ENCODE data around the gene TMEM181. TPM values are rescaled to one million over a fixed set of nuclear protein-coding genes. Genes with fewer than 3 reads are reported as not detected.

Gene TMEM181
- total and polyA plus RNA-seq, 2 of the 13 experiments (the other 11 are each of a cell fraction or from before 2014, with no cell fraction given) = 59.1 to 108 TPM

GRCh38 chr6:158611541-158612370 is 51.9 kb downstream of the TMEM181 start:
- ChIA-PET POLR2A (no interaction called here), CTCF (ENCODE audit: low intra/inter-chr PET ratio, low total read pairs) (no interaction called here)
- H3K27ac ChIP-seq (ENCODE audit: extremely low read length, insufficient read depth, low read length) = no peak overlapping the region
- ATAC-seq (no peak), FAIRE-seq (no peak), DNase-seq (ENCODE audit: low spot score) (no peak)
- no peak overlapping the region for H3K4me2 ChIP-seq (ENCODE audit: low read depth, low read length)
- in situ Hi-C loops (cut with HindIII; ENCODE audit: extremely low pct_ligation_motif_present, low pct_unique_long_range_greater_than_20kb) (no loop called here), intact Hi-C loops (cut with micrococcal nuclease; ENCODE audit: unreplicated experiment) (no loop called here)
- no peaks in the 10 kb centered on the region for H3K4me1 ChIP-seq (ENCODE audit: insufficient read depth, low read length)
- no peak overlapping the region for H3K9ac ChIP-seq (ENCODE audit: insufficient read depth, low read depth, low read length)
- no peaks in the 10 kb centered on the region for H3K79me2 ChIP-seq (ENCODE audit: insufficient read depth, low read length)
- no TSS peak for BruUV-seq (replicated peaks)
- no peak overlapping the region for H2AFZ ChIP-seq (ENCODE audit: low read length)
- H3K27me3 ChIP-seq (ENCODE audit: control insufficient read depth in 1 of 2, insufficient read depth in 2 of 2, low read length in 2 of 2) = no peaks in the 10 kb centered on the region
- H3K36me3 ChIP-seq (replicated peaks in 1 of 2; ENCODE audit: control insufficient read depth in 1 of 2, insufficient read depth in 2 of 2, low read length in 2 of 2) = peaks cover 57 to 83% of the 10 kb centered on the region in 2 experiments
- H4K20me1 ChIP-seq (ENCODE audit: insufficient read depth, low read length) = peaks cover 15% of the 10 kb centered on the region; the same call in 1 of the 2 replicates
- H3K9me3 ChIP-seq (ENCODE audit: low read length) = no peaks in the 10 kb centered on the region
- 97% methylated on average over 14 of the region's 14 CpGs for WGBS (ENCODE audit: low lambda C conversion rate)
- no peak overlapping the region for H3K4me3 ChIP-seq (replicated peaks in 1 of 3; ENCODE audit: insufficient read depth in 1 of 3, low read depth in 2 of 3, low read length in 3 of 3)
- TF ChIP-seq USF2 (IDR thresholded peaks at IDR 0.05; ENCODE audit: low read depth, low read length) = no peak
- TF ChIP-seq USF2 (CRISPR knock-in tag; IDR thresholded peaks at IDR 0.05; ENCODE audit: borderline replicate concordance) = no peak
- no peak for TF ChIP-seq ZNF678 (CRISPR knock-in tag; IDR thresholded peaks at IDR 0.05)
- TF ChIP-seq GABPB1 (CRISPR knock-in tag; IDR thresholded peaks at IDR 0.05) = no peak
- no peak for TF ChIP-seq RERE (CRISPR knock-in tag; IDR thresholded peaks at IDR 0.05; ENCODE audit: low read depth)
- no peak for TF ChIP-seq KDM1A (CRISPR knock-in tag; IDR thresholded peaks at IDR 0.05)
- no peak for TF ChIP-seq ZNF354B (CRISPR knock-in tag; IDR thresholded peaks at IDR 0.05)
- no peak for TF ChIP-seq ZUFSP (CRISPR knock-in tag; IDR thresholded peaks at IDR 0.05; ENCODE audit: borderline replicate concordance)
- no peak for TF ChIP-seq TFDP2 (CRISPR knock-in tag; IDR thresholded peaks at IDR 0.05)
- no peak for TF ChIP-seq EZH2 (conservative IDR thresholded peaks at IDR 0.05; ENCODE audit: low read depth, low read length)

All from HepG2 (cell line).